ENCODE measurements around the gene MCM3AP.
A peak's percentile ranks its signal among the peaks of the same experiment; 100 is the strongest.

Gene MCM3AP

GRCh38 chr21:46199436-46200373 is 85.7 kb downstream of the MCM3AP start:
- no peak for DNase-seq

DNA sequence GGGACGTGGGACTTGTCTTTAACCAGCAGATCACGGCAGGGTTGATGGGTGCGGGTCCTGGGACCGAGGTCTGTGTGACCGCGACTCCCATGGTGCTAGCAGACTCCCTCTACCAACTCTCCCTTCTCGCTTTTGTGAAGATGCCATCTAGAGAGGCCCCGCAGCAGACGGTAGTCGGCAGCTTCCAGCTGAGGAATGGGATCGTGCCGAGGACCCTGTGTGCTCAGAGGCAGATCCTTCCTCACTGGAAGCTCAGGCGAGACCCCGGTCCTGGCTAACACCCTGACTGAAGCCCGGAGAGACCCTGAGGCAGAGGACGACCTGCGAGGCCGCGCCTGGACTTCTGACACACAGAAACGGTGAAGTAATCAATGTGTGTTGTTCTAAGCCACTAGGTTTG is 88.7 kb downstream of the MCM3AP start:
- DNase-seq = no peak

GRCh38 chr21:46195595-46196195 is 89.7 kb downstream of the MCM3AP start:
- DNase-seq = no peak

GRCh38 chr21:46194374-46195334 is 90.8 kb downstream of the MCM3AP start:
- no peak for DNase-seq

- DNase-seq = no peak
Observed at GRCh38 chr21:46193829-46194373, 91.5 kb downstream of the MCM3AP start.

- no peak for DNase-seq
Observed at GRCh38 chr21:46191686-46192575, 93.5 kb downstream of the MCM3AP start.

GRCh38 chr21:46191257-46191685 is 94.1 kb downstream of the MCM3AP start:
- DNase-seq = peak; percentile 26 to 57

DNA sequence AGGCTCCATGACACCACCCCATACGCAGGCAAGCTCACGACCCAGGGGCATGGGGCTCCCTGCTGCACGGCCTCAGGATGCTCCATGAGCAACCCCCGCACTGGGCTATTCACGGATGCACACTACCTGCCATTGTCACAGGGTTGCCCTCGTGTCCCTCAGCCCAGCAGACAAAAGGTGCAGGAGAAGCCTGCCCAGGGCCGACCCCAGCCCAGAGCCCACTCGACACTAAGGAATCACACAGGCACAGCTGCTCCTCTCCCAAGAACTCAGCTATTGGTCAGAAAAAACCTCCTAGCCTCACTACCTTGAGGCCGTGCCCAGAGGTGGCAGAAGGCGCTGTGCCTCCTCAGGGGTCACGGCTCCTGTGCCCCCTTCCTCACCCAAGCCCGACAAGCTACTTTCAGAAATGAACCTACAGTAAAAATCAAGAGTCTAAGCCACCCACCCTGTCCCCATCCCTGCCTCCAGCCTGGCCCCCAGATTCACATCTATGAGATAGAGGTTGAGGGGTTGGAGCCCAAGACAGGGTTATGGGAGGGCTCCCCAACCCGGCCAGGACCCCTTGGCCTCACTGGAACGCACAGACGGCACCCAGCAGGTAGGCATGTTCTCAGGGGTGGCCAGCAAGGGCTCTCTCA is 94.8 kb downstream of the MCM3AP start:
- DNase-seq = no peak

- no peak for DNase-seq
Observed at GRCh38 chr21:46189959-46190490, 95.4 kb downstream of the MCM3AP start.

DNA sequence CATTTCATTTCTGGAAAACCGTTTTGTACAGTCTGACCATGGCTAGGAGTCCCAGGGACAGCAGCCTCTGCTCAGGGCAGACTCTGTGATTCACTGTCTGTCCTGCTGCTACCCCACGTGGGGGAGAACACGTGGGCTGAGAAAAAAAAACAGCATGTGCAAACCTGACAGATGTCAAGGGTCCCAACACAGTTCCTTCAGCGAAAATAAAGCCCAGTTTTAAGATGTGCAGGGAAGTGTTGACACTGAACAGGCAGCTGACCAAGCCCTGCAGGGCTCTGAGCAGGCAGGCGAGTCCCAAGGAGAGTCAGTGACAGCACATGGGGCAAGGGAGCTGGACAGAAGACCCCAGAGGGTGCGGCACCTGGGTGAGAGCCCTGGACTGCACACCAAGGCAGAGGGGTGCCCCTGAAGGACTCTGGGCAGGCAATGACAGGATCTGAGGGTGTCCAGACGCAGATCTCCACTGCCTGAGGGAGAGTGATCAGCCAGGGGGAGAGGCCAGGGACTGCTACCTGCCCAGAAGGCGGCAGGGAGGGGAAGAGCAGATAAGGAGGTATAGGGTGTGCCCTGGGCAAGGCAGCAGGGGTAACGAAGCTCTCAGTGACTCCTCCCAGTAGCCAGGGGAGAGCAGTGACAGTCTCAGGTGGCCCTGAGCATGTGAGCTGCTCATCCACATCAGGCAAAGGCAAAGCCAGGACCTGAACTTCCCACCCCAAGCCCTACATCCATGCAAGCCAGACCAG is 96.0 kb downstream of the MCM3AP start:
- DNase-seq = no peak

GRCh38 chr21:46188226-46189212 is 96.9 kb downstream of the MCM3AP start:
- DNase-seq = peak; percentile 52 to 67

- DNase-seq = no peak
Observed at GRCh38 chr21:46187814-46188213, 97.6 kb downstream of the MCM3AP start.

DNA sequence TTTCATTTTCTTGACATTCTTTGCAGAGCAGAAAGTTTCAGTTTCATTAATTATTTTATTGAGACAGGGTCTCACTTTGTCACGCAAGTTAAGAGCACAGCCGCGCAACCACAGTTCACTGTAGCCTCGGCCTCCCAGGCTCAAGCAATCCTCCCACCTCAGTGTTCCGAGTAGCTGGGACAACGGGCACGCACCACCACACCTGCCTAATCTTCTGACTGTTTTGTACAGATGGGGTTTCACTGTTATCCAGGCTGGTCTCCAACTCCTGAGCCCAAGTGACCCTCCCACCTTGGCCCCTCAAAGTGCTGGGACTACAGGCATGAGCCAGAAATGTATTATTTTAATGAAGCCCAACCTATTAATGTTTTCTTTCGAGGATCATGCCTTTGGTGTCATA is 98.2 kb downstream of the MCM3AP start:
- DNase-seq = no peak

- DNase-seq = no peak
Observed at GRCh38 chr21:46185716-46186115, 99.7 kb downstream of the MCM3AP start.

Measured in inflammatory macrophage treated with lipopolysaccharide for 1 hour (primary cell).